A549 (cell line): Measurements from ENCODE around the gene SLFN5. TPM values are rescaled to one million over a fixed set of nuclear protein-coding genes. Genes with fewer than 3 reads are reported as not detected.
A peak's percentile ranks its signal among the peaks of the same experiment; 100 is the strongest.
"Not testable (repeated sequence)": the region's sequence is repeated elsewhere in the genome, so short reads cannot be mapped to it uniquely, and the experiment has no call there.

Experiments
- ATAC-seq, 2 experiments: fragments of 200-7000 bp in 1 of 2; fragments of >200 bp in 1 of 2; cut with Nextera tagmentation in 1 of 2; cut with Tn5 transposase in 1 of 2; 3 replicates each; pipeline versions ENCODE4 v1.8.0 to v1.9.1; 2018 to 2020; ENCODE audit warnings: mild to moderate bottlenecking in 1 of 2, moderate library complexity in 1 of 2
- CTCF ChIA-PET: fragments of 300-600 bp; sonication (Branson Sonifier 250); formaldehyde crosslinking; extraction: SDS; loops from one replicate; lab custom pipeline; 2021; ENCODE audit warnings: antibody characterized with exemption, inconsistent platforms; lab: Yijun Ruan, JAX
- POLR2A ChIA-PET: fragments of 350-600 bp; formaldehyde crosslinking; extraction: SDS; loops from one replicate; lab custom pipeline; 2021; ENCODE audit warnings: antibody characterized with exemption, inconsistent platforms; lab: Yijun Ruan, JAX
- DNase-seq, 2 experiments: peaks; one replicate each; pipeline versions ENCODE4 v3.0.0 to v3.0.0-alpha.2; 2011 to 2016; ENCODE audit warnings: low read depth in 1 of 2, low spot score in 1 of 2
- FAIRE-seq: peaks from 2 replicates; lab custom pipeline; 2011; peaks lifted over from hg19 to GRCh38; lab: Jason Lieb, UNC
- H3K27ac ChIP-seq, 2 experiments: fragments of >200 bp; sonication (Bioruptor Twin); formaldehyde crosslinking; 3 replicates each; pipeline ENCODE4 v1.5.1; 2016 to 2017
- H3K4me1 ChIP-seq: fragments of >200 bp; sonication (Bioruptor Twin); formaldehyde crosslinking; 3 replicates; pipeline ENCODE4 v1.6.1; 2016
- H3K4me2 ChIP-seq: fragments of >200 bp; sonication (Bioruptor Twin); formaldehyde crosslinking; 3 replicates; pipeline ENCODE4 v1.6.1; 2016
- H3K4me3 ChIP-seq: fragments of >200 bp; sonication (Bioruptor Twin); formaldehyde crosslinking; 3 replicates; pipeline ENCODE4 v1.5.1; 2016
- H3K9me3 ChIP-seq: fragments of >200 bp; sonication (Bioruptor Twin); formaldehyde crosslinking; 3 replicates; pipeline ENCODE4 v1.6.1; 2016
- ATOH8 ChIP-seq: fragments of 250-450 bp; sonication (Bioruptor Pico); IDR thresholded peaks from 2 replicates; pipeline ENCODE4 v1.5.0; 2020; ENCODE audit warnings: low read depth, mild to moderate bottlenecking, moderate library complexity
- CEBPB ChIP-seq, 2 experiments: fragments of >200 bp in 1 of 2; sonication (Bioruptor Twin) in 1 of 2; formaldehyde crosslinking in 1 of 2; IDR thresholded peaks; 2 replicates each; pipeline ENCODE4 v1.6.1; 2012 to 2016
- CHD4 ChIP-seq: fragments of 200-600 bp; sonication (generic); IDR thresholded peaks from 2 replicates; pipeline ENCODE4 v1.6.1; 2016; ENCODE audit warnings: antibody characterized with exemption, mild to moderate bottlenecking, borderline replicate concordance
- E2F6 ChIP-seq: IDR thresholded peaks from 2 replicates; pipeline ENCODE4 v1.6.1; 2012; ENCODE audit warnings: low read depth, borderline replicate concordance
- FOXS1 ChIP-seq: fragments of 250-450 bp; sonication (Bioruptor Pico); IDR thresholded peaks from 2 replicates; pipeline ENCODE4 v1.5.0; 2020; ENCODE audit warnings: mild to moderate bottlenecking, moderate library complexity
- HEYL ChIP-seq: fragments of 250-450 bp; sonication (Bioruptor Pico); IDR thresholded peaks from 2 replicates; pipeline ENCODE4 v1.8.0; 2021; ENCODE audit warnings: mild to moderate bottlenecking, moderate library complexity
- HMGXB4 ChIP-seq: fragments of 250-450 bp; sonication (Bioruptor Pico); IDR thresholded peaks from 2 replicates; pipeline ENCODE4 v1.5.0; 2021; ENCODE audit warnings: mild to moderate bottlenecking, moderate library complexity, borderline replicate concordance
- MAZ ChIP-seq: fragments of 150-350 bp; IDR thresholded peaks from 2 replicates; pipeline ENCODE4 v1.6.1; 2014; ENCODE audit warnings: antibody characterized with exemption, low read depth, low read length, borderline replicate concordance
- MYC ChIP-seq: IDR thresholded peaks from 2 replicates; pipeline ENCODE4 v1.6.1; 2012; ENCODE audit warnings: mild to moderate bottlenecking, inconsistent platforms, low read length, improper control_type of control experiment, borderline replicate concordance
- NPAS2 ChIP-seq: fragments of 250-450 bp; sonication (Bioruptor Pico); IDR thresholded peaks from 2 replicates; pipeline ENCODE4 v1.8.0; 2022; ENCODE audit warnings: mild to moderate bottlenecking, moderate library complexity, borderline replicate concordance
- PBX3 ChIP-seq: IDR thresholded peaks from 2 replicates; pipeline ENCODE4 v1.6.1; 2012
- RARB ChIP-seq: fragments of 250-450 bp; sonication (Bioruptor Pico); IDR thresholded peaks from 2 replicates; pipeline ENCODE4 v1.8.0; 2021; ENCODE audit warnings: mild to moderate bottlenecking, moderate library complexity
- REST ChIP-seq: fragments of 200-600 bp; sonication (generic); IDR thresholded peaks from 2 replicates; pipeline ENCODE4 v1.6.1; 2016; ENCODE audit warnings: antibody characterized with exemption, mild to moderate bottlenecking, moderate library complexity
- SREBF2 ChIP-seq: fragments of 450-650 bp; IDR thresholded peaks from 2 replicates; pipeline ENCODE4 v1.6.1; 2014; ENCODE audit warnings: mild to moderate bottlenecking, moderate library complexity
- ZSCAN20 ChIP-seq: fragments of 250-450 bp; sonication (Bioruptor Pico); IDR thresholded peaks from 2 replicates; pipeline ENCODE4 v1.8.0; 2022; ENCODE audit warnings: mild to moderate bottlenecking, moderate library complexity
- WGBS: methylation state at CpG from one replicate; pipeline ENCODE4 v1.1.6; 2017; ENCODE audit errors: missing lambda C conversion rate; 5-methylcytosine and 5-hydroxymethylcytosine counted together
- polyA plus RNA-seq, 4 experiments: library from polyadenylated mRNA; depleted of rRNA in 3 of 4; stranded (reverse); fragments of >200 nt; fragmentation: RNase III in 1 of 4; extraction: RNeasy Plus Mini Kit Qiagen cat#74134 plus additional on column Dnase treatment in 1 of 4; gene quantifications; 2 replicates in 3 of 4; 3 replicates in 1 of 4; pipeline ENCODE4 v1.2.3, GENCODE V29; 2011 to 2017
- TF ChIP-seq, protein P1 (sequence below): fragments of 450-650 bp; IDR thresholded peaks from 2 replicates; pipeline ENCODE4 v1.6.1; 2014; ENCODE audit warnings: antibody characterized with exemption

Gene SLFN5
- polyA plus RNA-seq, 2 of the 4 experiments (the other 2 are of a cell fraction), result 1.9 to 33.1 TPM

DNA sequence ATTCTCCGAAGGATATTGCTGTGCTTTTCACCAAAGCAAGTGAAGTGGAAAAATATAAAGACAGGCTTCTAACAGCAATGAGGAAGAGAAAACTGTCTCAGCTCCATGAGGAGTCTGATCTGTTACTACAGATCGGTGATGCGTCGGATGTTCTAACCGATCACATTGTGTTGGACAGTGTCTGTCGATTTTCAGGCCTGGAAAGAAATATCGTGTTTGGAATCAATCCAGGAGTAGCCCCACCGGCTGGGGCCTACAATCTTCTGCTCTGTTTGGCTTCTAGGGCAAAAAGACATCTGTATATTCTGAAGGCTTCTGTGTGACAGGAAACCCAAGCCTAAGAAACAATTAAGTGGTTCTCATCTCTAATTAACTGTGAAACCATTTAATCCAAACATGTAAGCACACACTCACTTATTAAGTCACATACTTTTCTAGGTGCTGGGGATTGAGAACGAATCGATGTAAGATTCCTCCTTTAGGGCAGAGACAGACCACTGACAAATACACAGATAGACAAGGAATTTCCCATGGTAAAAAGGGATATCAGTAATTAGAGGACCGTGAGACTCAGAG lies 22.8 kb downstream of the SLFN5 start:
- Histone ChIP-seq H3K9me3 (no peaks in the 10 kb centered on the region), H3K4me3 (no peak overlapping the region), H3K4me1 (no peaks in the 10 kb centered on the region), H3K27ac (no peak overlapping the region), H3K4me2 (no peak overlapping the region)
- no peak for DNase-seq
- TF ChIP-seq MAZ (no peak), REST (no peak), HMGXB4 (CRISPR knock-in tag) (no peak), RARB (CRISPR knock-in tag) (no peak), CHD4 (no peak), ATOH8 (CRISPR knock-in tag) (no peak), NPAS2 (CRISPR knock-in tag) (no peak), SREBF2 (no peak), PBX3 (no peak), E2F6 (no peak), FOXS1 (CRISPR knock-in tag) (no peak), CEBPB (IDR thresholded peaks at IDR 0.05) (no peak), HEYL (CRISPR knock-in tag) (no peak), ZSCAN20 (CRISPR knock-in tag) (no peak), MYC (no peak)
- TF ChIP-seq, protein P1, sequence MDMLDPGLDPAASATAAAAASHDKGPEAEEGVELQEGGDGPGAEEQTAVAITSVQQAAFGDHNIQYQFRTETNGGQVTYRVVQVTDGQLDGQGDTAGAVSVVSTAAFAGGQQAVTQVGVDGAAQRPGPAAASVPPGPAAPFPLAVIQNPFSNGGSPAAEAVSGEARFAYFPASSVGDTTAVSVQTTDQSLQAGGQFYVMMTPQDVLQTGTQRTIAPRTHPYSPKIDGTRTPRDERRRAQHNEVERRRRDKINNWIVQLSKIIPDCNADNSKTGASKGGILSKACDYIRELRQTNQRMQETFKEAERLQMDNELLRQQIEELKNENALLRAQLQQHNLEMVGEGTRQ, result no peak
- ChIA-PET CTCF (interaction anchor here (0.8 to 4.3 kb wide), 6 partner anchors 9 to 268 kb away, joined by 3 to 20 read pairs (median 4); no protein-coding TSS in a partner anchor), POLR2A (no interaction called here)
- WGBS, result 84% methylated on average over 11 of the region's 11 CpGs
- no peak for ATAC-seq
- FAIRE-seq, result no peak

DNA sequence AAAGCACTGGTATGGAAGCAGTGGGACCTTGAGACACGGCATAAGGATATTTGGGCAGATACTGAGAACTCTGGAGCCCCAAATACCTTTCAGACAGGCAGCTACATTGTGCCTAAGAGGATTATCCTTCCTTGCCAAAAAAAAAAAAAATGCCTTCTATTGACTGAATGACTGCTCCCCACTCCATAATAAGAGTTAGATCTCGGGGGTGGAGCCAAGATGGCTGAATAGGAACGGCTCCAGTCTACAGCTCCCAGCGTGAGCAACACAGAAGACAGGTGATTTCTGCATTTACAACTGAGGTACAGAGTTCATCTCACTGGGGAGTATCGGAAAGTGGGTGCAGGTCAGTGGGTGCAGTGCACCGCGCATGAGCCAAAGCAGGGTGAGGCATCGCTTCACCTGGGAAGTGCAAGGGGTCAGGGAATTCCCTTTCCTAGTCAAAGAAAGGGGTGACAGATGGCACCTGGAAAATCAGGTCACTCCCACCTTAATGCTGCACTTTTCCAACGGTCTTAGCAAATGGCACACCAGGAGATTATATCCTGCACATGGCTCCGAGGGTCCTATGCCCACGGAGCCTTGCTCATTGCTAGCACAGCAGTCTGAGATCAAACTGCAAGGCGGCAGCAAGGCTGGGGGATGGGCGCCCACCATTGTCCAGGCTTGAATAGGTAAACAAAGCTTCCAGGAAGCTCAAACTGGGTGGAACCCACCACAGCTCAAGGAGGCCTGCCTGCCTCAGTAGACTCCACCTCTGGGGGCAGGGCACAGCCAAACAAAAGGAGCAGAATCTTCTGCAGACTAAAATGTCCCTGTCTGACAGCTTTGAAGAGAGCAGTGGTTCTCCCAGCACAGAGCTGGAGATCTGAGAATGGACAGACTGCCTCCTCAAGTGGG lies 31.5 kb downstream of the SLFN5 start:
- H3K4me1 ChIP-seq, FAIRE-seq, H3K4me3 ChIP-seq, H3K27ac ChIP-seq, DNase-seq: not testable (repeated sequence)
- POLR2A ChIA-PET, result interaction anchor here (1.3 kb wide), 1 partner anchor 31 kb away, joined by 4 read pairs; the partner anchor contains the start of gene SLFN5
- Histone ChIP-seq H3K9me3 (peaks cover 14% of the 10 kb centered on the region; the same call in 2 of the 3 replicates), H3K4me2 (peak overlapping the region; percentile 4; the same call in 1 of the 3 replicates)
- CTCF ChIA-PET, result interaction anchor here (0.7 to 1.0 kb wide), 2 partner anchors 12 to 37 kb away, joined by 3 read pairs; no protein-coding TSS in a partner anchor
- 43% methylated on average over 13 of the region's 13 CpGs for WGBS
- ATAC-seq, result peak in 1 of 2 experiments; percentile 24; a peak in 1 of 6 replicates

DNA sequence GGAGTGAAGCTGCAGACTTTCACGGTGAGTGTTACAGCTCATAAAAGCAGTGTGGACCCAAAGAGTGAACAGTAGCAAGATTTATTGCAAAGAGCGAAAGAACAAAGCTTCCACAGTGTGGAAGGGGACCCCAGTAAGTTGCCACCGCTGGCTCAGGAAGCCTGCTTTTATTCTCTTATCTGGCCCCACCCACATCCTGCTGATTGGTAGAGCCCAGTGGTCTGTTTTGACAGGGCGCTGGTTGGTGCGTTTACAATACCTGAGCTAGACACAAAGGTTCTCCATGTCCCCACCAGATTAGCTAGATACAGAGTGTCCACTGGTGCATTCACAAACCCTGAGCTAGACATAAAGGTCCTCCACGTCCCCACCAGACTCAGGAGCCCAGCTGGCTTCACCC lies 35.6 kb downstream of the SLFN5 start:
- CTCF ChIA-PET, result interaction anchor here (1.1 to 1.8 kb wide), 3 partner anchors 15 to 335 kb away, joined by 3 to 5 read pairs (median 3); no protein-coding TSS in a partner anchor
- H3K4me3 ChIP-seq, POLR2A ChIA-PET, FAIRE-seq, ATAC-seq, H3K4me1 ChIP-seq, H3K27ac ChIP-seq, H3K9me3 ChIP-seq, DNase-seq, H3K4me2 ChIP-seq: not testable (repeated sequence)
- 64% methylated on average over 6 of the region's 6 CpGs for WGBS

GRCh38 chr17:35278876-35279275 lies 36.0 kb downstream of the SLFN5 start:
- POLR2A ChIA-PET, H3K4me3 ChIP-seq, H3K27ac ChIP-seq, FAIRE-seq, H3K4me2 ChIP-seq, DNase-seq, H3K9me3 ChIP-seq, H3K4me1 ChIP-seq, ATAC-seq: not testable (repeated sequence)
- CTCF ChIA-PET, result interaction anchor here (1.1 to 1.8 kb wide), 3 partner anchors 15 to 335 kb away, joined by 3 to 5 read pairs (median 3); no protein-coding TSS in a partner anchor
- WGBS, result 88% methylated on average over 19 of the region's 29 CpGs
